Activated T-helper 1 cell treated with Interleukin-2 at 50 U/mL for 16 hours (primary cell): Measurements from ENCODE around the gene KCNG1.
"Not testable (repeated sequence)": the region's sequence is repeated elsewhere in the genome, so short reads cannot be mapped to it uniquely, and the experiment has no call there.

ENCODE experiments used
- DNase-seq: peaks from one replicate; pipeline ENCODE4 v3.0.0-alpha.2; 2020; ENCODE audit warnings: low read depth

The KCNG1 gene

GRCh38 chr20:50982363-50982762 lies 40.5 kb downstream of the KCNG1 start:
- no peak for DNase-seq

GRCh38 chr20:50981714-50982048 lies 41.2 kb downstream of the KCNG1 start:
- no peak for DNase-seq

- DNase-seq = peak; percentile 9
These were observed 41.8 kb downstream of the KCNG1 start for GRCh38 chr20:50980851-50981713.

GRCh38 chr20:50980071-50980681 lies 42.7 kb downstream of the KCNG1 start:
- DNase-seq = no peak

GRCh38 chr20:50978533-50978932 lies 44.4 kb downstream of the KCNG1 start:
- DNase-seq = not testable (repeated sequence)

- DNase-seq = no peak
These were observed 45.6 kb downstream of the KCNG1 start for GRCh38 chr20:50977066-50978021.

GRCh38 chr20:50975701-50976330 lies 47.1 kb downstream of the KCNG1 start:
- no peak for DNase-seq

GRCh38 chr20:50969912-50970311 lies 53.0 kb downstream of the KCNG1 start:
- no peak for DNase-seq

- DNase-seq = no peak
These were observed 53.5 kb downstream of the KCNG1 start for GRCh38 chr20:50969435-50969834.

GRCh38 chr20:50968289-50968688 lies 54.6 kb downstream of the KCNG1 start:
- DNase-seq = no peak

GRCh38 chr20:50967586-50967985 lies 55.3 kb downstream of the KCNG1 start:
- DNase-seq = no peak

GRCh38 chr20:50959543-50960126 lies 63.3 kb downstream of the KCNG1 start:
- DNase-seq = no peak

GRCh38 chr20:50958615-50959542 lies 64.0 kb downstream of the KCNG1 start, which contains the start of gene MOCS3:
MOCS3 (plus strand) TSS chr20:50958818; CDS start chr20:50958843, 25 bp downstream.
- peak; percentile 71 for DNase-seq

GRCh38 chr20:50957798-50958614 lies 64.9 kb downstream of the KCNG1 start, which contains the start of gene DPM1:
DPM1 (minus strand) TSS chr20:50958532; CDS start chr20:50958523, 9 bp downstream.
- DNase-seq = peak; percentile 76

- DNase-seq = no peak
These were observed 65.6 kb downstream of the KCNG1 start for GRCh38 chr20:50957276-50957675.

- no peak for DNase-seq
These were observed 69.1 kb downstream of the KCNG1 start for GRCh38 chr20:50953821-50954220.
